Epidermal melanocyte (primary cell): ENCODE measurements around the gene RRAD.
"Not testable (repeated sequence)": the region's sequence is repeated elsewhere in the genome, so short reads cannot be mapped to it uniquely, and the experiment has no call there.

ENCODE experiments used
- DNase-seq: peaks from one replicate; pipeline ENCODE4 v3.0.0; 2011; ENCODE audit warnings: low spot score; ENCODE audit not compliant: insufficient read length

RRAD gene

GRCh38 chr16:66925322-66925840, at the start of gene RRAD:
RRAD (minus strand) TSS chr16:66925535; CDS start chr16:66925179, 356 bp downstream.
- DNase-seq: no peak

DNA sequence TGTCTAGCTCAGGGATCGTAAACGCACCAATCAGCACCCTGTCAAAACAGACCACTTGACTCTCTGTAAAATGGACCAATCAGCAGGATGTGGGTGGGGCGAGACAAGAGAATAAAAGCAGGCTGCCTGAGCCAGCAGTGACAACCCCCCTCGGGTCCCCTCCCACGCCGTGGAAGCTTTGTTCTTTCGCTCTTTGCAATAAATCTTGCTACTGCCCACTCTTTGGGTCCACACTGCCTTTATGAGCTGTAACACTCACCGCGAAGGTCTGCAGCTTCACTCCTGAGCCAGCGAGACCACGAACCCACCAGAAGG, 49.6 kb upstream of the RRAD start:
- DNase-seq: not testable (repeated sequence)

DNA sequence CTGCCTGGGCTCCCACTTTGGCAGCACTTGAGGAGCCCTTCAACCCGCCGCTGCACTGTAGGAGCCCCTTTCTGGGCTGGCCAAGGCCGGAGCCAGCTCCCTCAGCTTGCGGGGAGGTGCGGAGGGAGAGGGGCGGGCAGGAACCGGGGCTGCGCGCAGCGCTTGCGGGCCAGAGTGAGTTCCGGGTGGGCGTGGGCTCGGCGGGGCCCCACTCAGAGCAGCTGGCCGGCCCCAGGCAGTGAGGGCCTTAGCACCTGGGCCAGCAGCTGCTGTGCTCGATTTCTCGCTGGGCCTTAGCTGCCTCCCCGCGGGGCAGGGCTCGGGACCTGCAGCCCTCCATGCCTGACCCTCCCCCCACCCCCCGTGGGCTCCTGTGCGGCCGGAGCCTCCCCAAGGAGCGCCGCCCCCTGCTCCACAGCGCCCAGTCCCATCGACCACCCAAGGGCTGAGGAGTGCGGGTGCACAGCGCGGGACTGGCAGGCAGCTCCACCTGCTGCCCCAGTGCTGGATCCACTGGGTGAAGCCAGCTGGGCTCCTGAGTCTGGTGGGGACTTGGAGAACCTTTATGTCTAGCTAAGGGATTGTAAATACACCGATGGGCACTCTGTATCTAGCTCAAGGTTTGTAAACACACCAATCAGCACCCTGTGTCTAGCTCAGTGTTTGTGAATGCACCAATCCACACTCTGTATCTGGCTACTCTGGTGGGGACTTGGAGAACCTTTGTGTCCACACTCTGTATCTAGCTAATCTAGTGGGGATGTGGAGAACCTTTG, 49.0 kb upstream of the RRAD start:
- DNase-seq: not testable (repeated sequence)

DNA sequence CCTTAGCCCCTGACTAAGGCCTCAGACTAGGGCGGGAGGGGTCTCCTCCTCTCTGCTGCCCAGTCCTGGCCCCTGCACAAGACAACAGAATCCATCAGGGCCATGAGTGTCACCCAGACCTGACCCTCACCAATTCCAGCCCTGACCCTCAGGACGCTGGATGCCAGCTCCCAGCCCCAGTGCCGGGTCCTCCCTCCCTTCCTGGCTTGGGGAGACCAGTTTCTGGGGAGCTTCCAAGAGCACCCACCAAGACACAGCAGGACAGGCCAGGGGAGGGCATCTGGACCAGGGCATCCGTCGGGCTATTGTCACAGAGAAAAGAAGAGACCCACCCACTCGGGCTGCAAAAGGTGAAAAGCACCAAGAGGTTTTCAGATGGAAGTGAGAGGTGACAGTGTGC, 48.4 kb upstream of the RRAD start:
- no peak for DNase-seq

- no peak for DNase-seq
Observed at GRCh38 chr16:66972983-66973382, 47.6 kb upstream of the RRAD start.

DNA sequence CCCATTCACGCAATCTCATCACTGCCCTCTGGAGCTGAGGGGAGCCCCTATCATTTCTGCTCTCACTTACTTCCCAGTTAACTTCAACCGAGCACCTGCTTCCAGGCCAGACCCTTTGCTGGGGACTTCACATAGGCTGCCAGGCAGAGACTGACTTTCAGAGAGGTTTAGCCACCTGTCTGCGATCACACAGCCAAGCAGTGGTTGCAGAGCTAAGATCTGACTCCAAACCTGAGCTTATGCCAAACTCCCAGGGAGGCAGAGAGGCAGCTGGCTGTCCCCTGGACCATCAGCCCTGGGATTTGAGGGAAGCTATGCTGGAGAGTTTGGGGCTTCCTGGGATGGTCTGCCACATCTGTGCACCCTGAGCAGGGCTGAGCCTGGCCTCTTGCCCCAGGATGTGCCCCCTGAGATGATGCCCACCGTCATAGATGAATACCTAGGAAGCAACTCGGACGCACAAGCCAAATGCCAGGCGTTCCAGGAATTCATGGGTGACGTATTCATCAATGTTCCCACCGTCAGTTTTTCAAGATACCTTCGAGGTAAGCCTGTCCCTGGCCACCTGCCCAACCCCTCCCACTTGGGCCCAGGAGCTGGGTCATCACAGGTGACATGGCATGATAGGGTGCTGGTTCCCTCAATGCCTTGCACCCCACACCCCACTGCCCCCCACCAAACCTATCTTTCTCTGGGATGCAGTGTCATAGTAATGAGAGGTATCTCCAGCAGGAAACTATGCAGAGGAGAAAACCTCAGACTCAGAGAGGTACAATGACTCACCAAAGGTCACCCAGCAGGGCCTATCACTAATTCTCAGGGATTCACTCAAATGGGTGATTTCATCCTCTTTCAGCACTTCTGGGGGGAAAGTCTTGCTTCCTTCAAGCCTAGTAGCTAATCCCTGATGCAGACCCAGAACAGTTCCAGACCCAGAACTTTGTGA, 45.7 kb upstream of the RRAD start:
- DNase-seq: no peak

- DNase-seq: no peak
Observed at GRCh38 chr16:66968847-66969246, 43.5 kb upstream of the RRAD start.

DNA sequence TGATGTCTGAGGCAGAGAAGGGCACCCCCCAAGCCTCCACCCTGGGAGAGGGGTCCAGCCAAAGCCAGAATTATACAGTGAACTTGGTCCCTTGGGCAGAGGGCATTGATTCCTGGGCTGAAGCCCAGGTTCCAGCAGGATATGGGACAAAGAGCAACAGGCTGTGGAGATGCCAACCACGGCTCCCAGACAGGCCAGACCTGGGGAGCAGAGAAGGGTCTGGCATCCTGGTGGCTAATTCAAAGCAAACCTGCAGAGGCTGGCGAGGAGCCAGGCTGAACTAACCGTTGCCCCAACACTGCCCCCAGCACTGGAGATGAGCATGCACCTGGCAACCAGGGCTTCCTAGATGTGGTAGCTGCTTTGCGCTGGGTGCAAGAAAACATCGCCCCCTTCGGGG, 38.7 kb upstream of the RRAD start:
- DNase-seq: no peak

GRCh38 chr16:66961914-66962313, 36.6 kb upstream of the RRAD start:
- DNase-seq: no peak

DNA sequence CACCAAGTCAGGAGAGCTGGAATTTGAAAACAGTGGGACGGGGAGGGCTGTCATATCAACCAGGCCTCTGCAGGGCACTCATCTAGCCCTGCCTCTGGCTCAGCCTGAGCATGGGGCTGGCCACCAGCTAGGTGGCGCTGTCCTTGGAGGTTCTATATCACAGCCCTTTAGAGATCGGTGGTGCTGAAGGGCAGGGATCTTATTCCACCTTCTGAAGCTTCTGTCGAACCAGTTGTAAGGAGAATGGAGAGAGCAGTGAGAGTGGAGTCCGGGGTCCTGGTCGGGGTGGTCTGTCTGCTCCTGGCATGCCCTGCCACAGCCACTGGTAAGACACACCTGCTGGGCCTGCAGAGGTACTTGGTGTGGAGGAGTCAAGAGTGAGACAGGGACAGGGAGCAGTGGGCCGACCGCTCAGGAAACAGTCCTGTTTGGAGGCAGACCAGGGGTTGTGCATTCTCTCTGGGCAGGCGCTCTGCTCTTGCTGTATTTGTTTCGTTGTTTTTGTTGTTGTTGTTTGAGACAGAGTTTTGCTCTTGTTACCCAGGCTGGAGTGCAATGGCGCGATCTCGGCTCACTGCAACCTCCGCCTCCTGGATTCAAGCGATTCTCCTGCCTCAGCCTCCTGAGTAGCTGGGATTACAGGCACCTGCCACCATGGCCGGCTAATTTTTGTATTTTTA, 35.9 kb upstream of the RRAD start, which contains the start of gene CES3:
Gene CES3 (plus strand): TSS at position 202 of the 680 bp plus-strand sequence. CDS start 42 bp downstream, at position 244.
- DNase-seq: no peak

DNA sequence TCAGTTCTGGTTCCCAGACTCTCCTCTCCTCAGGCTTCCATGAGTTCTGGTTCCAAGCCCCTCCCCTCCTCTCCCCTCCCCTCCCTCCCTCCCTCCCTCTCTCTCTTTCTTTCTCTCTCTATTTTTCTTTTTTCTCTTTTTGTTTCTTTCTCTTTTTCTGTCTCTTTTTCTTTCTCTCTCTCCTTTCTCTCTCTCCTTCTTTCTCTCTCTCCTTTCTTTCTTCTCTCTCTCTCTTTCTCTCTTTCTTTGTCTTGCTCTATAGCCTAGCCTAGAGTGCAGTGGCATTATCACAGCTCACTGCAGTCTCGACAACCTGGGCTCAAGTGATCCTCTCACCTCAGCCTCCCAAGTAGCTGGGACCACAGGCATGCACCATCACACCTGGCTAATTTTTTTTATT, 34.9 kb upstream of the RRAD start:
- DNase-seq: no peak

DNA sequence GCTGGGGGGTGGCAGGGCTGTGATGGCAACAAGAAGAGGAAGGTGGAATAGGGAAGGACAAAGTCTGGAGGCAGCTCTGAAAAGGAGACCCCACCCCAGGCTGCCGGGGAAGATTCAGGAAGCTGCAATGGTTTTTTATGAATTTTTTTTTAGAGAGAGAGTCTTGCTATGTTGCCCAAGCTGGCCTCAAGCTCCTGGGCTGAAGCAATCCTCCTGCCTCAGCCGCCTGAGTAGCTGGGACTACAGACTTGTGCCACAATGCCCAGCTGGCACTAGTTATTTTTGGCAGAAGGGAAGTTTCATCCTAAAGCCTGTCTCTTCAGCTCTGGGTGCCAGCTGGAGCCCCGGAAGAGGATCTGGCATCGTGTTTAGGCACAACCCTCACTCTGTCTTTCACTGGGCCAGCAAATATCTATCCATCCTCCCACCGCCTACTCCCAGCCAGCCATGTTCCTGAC, 34.4 kb upstream of the RRAD start:
- no peak for DNase-seq

GRCh38 chr16:66958857-66959703, 33.7 kb upstream of the RRAD start:
- DNase-seq: no peak

DNA sequence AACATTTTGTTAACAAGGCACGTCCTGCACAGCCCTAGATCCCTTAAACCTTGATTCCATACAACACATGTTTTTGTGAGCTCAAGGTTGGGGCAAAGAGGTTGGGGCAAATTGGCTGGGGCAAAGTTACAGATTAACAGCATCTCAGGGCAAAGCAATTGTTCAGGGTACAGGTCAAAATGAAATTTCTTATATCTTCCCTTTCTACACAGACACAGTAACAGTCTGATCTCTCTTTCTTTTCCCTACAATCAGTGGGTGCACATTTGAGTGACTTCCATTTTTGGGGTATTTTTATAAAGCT, 30.8 kb upstream of the RRAD start:
- not testable (repeated sequence) for DNase-seq

DNA sequence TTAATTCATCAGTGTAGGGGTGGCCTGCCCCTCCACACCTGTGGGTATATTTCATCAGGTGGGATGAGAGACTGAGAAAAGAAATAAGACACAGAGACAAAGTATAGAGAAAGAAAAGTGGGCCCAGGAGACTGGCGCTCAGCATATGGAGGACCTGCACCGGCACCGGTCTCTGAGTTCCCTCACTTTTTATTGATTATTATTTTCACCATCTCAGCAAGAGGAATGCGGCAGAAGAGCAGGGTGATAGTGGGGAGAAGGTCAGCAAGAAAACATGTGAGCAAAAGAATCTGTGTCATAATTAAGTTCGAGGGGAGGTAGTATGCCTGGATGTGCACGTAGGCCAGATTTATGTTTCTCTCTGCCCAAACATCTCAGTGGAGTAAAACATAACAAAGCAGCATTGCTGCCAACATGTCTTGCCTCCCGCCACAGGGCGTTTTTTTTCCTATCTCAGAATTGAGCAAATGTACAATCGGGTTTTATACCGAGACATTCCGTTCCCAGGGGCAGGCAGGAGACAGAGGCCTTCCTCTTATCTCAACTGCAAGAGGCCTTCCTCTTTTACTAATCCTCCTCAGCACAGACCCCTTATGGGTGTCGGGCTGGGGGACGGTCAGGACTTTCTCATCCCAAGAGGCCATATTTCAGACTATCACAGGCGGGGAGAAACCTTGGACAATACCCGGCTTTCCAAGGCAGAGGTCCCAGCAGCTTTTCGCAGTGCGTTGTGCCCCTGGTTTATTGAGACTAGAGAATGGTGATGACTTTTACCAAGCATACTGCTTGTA, 30.2 kb upstream of the RRAD start:
- not testable (repeated sequence) for DNase-seq

DNA sequence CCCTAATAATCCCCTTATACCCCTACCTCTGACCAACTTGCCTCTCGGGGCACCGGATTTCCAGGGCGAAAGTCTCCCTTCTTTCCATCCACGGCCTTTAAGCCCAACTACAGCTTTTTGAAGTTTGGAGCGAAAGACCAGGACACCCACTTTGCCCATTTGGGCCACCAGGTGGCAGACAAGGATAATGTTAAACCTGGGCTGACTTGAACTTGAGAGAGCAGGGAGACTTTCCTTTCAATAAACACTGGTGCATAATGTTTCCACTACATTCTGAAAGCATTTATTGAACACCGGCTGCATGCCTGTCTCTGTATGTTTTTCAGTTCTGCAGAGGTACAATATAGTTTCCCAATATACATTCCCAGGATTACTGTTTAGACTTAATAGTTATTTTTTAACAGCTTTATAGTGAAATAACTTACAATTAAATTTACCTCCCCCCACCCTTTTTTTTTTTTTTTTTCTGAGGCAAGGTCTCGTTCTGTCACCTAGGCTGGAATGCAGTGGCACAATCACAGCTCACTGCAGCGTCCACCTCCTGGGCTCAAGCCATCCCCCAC, 28.8 kb upstream of the RRAD start:
- peak; percentile 78 for DNase-seq

GRCh38 chr16:66953462-66954096, 28.2 kb upstream of the RRAD start:
- DNase-seq: no peak

DNA sequence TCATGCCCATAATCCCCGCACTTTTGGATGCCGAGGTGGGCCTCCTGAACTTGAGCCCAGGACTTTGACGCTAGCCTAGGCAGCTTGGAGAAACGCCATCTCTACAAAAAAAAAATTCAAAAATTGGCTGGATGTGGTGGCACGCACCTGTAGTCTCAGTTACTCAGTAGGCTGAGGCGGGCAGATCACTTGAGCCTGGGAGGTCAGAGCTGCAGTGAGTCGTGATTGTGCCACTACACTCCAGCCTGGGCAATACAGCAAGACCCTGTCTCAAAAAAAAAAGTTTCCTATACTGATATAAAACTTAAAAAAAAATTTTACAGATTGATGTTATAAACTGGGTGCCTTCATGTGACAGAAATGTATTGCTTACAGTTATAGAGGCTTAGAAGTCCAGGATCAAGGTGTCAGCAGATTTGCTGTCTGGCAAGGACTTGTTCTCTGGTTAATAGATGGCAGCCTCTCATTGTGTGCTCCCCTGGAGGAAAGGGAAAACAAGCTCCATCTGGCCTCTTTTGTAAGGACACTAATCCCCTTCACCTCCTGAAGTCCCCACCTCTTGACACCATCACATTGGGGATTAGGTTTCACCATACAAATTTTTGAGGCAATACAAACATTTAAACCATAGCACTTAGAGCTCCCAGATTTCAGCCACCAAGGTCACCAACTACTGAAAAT, 27.2 kb upstream of the RRAD start:
- no peak for DNase-seq
